ENCODE measurements around the gene ZNRF4. TPM values are rescaled to one million over a fixed set of nuclear protein-coding genes. Genes with fewer than 3 reads are reported as not detected.

ZNRF4 gene
- total and polyA plus RNA-seq, 2 donors (not counting 3 experiments of a cell fraction or from before 2014, with no cell fraction given), result not detected

- H3K27ac ChIP-seq (ENCODE audit: insufficient read depth, low read depth, low read length), result no peak overlapping the region
- TF ChIP-seq CTCF (IDR thresholded peaks at IDR 0.05; ENCODE audit: extremely low read depth in 1 of 2, insufficient read depth in 1 of 2, low read depth in 1 of 2, low read length in 2 of 2) (no peak), MYC (IDR thresholded peaks at IDR 0.05; ENCODE audit: low read depth, low read length) (no peak), POLR2AphosphoS5 (IDR thresholded peaks at IDR 0.05; ENCODE audit: insufficient read depth, low read depth, low read length) (no peak), POLR2A (IDR thresholded peaks at IDR 0.05; ENCODE audit: low read depth, low read length) (no peak), JUN (IDR thresholded peaks at IDR 0.05; ENCODE audit: borderline replicate concordance, insufficient read depth, insufficient read length, low read depth) (no peak)
- no peaks in the 10 kb centered on the region for H4K20me1 ChIP-seq (replicated peaks; ENCODE audit: control insufficient read depth, extremely low read depth, insufficient read depth, low read length)
- no peaks in the 10 kb centered on the region for H3K9me1 ChIP-seq (replicated peaks; ENCODE audit: control insufficient read depth, extremely low read depth, insufficient read depth, low read length)
- H3K4me1 ChIP-seq (ENCODE audit: control insufficient read depth, extremely low read depth, insufficient read depth, low read length), result no peaks in the 10 kb centered on the region
- no peaks in the 10 kb centered on the region for H3K9me3 ChIP-seq (replicated peaks; ENCODE audit: control insufficient read depth, insufficient read depth, low read length)
- no TSS peak for BruUV-seq (replicated peaks)
- no peak for DNase-seq (ENCODE audit: low read depth, low spot score)
- dilution Hi-C loops (cut with MboI; ENCODE audit: extremely low pct_ligation_motif_present, low sequenced_read_pairs) (no loop called here), intact Hi-C loops (cut with micrococcal nuclease) (no loop called here)
- H3K79me2 ChIP-seq (ENCODE audit: control insufficient read depth, insufficient read depth, low read length), result no peaks in the 10 kb centered on the region
- H3K4me3 ChIP-seq (replicated peaks in 1 of 3; ENCODE audit: insufficient read depth in 1 of 3, low read depth in 1 of 3, low read length in 3 of 3), result no peak overlapping the region
- no peaks in the 10 kb centered on the region for H3K36me3 ChIP-seq (ENCODE audit: control insufficient read depth in 2 of 2, extremely low read depth in 1 of 2, insufficient read depth in 2 of 2, low read length in 2 of 2)
- POLR2A ChIA-PET, result no interaction called here
- no peak overlapping the region for H3K4me2 ChIP-seq (ENCODE audit: insufficient read depth, low read length)
- CTCF ChIA-PET, result interaction anchor here (1.9 kb wide), 1 partner anchor 19 kb away, joined by 4 read pairs; no protein-coding TSS in a partner anchor
- no peak for FAIRE-seq
- no peak overlapping the region for H2AFZ ChIP-seq (ENCODE audit: low read depth, low read length)
- no peaks in the 10 kb centered on the region for H3K27me3 ChIP-seq (ENCODE audit: control insufficient read depth in 2 of 2, insufficient read depth in 2 of 2, low read length in 2 of 2)
- no peak overlapping the region for H3K9ac ChIP-seq (replicated peaks; ENCODE audit: extremely low read depth, insufficient read depth, low read length)
These were observed 5.5 kb downstream of the ZNRF4 start for GRCh38 chr19:5460748-5461147.

- no peak for FAIRE-seq
- H4K20me1 ChIP-seq (replicated peaks; ENCODE audit: control insufficient read depth, extremely low read depth, insufficient read depth, low read length), result no peaks in the 10 kb centered on the region
- dilution Hi-C loops (cut with MboI; ENCODE audit: extremely low pct_ligation_motif_present, low sequenced_read_pairs), result no loop called here
These were observed 8.7 kb downstream of the ZNRF4 start for GRCh38 chr19:5463959-5464358.

More at GRCh38 chr19:5463959-5464358, 8.7 kb downstream of the ZNRF4 start:
- Histone ChIP-seq H3K9me3 (replicated peaks; ENCODE audit: control insufficient read depth, insufficient read depth, low read length) (no peaks in the 10 kb centered on the region), H3K27me3 (ENCODE audit: control insufficient read depth in 2 of 2, insufficient read depth in 2 of 2, low read length in 2 of 2) (no peaks in the 10 kb centered on the region), H3K36me3 (ENCODE audit: control insufficient read depth in 2 of 2, extremely low read depth in 1 of 2, insufficient read depth in 2 of 2, low read length in 2 of 2) (no peaks in the 10 kb centered on the region), H2AFZ (ENCODE audit: low read depth, low read length) (no peak overlapping the region), H3K9me1 (replicated peaks; ENCODE audit: control insufficient read depth, extremely low read depth, insufficient read depth, low read length) (no peaks in the 10 kb centered on the region), H3K4me1 (ENCODE audit: control insufficient read depth, extremely low read depth, insufficient read depth, low read length) (no peaks in the 10 kb centered on the region), H3K4me3 (replicated peaks in 1 of 3; ENCODE audit: insufficient read depth in 1 of 3, low read depth in 1 of 3, low read length in 3 of 3) (no peak overlapping the region), H3K27ac (ENCODE audit: insufficient read depth, low read depth, low read length) (no peak overlapping the region), H3K79me2 (ENCODE audit: control insufficient read depth, insufficient read depth, low read length) (no peaks in the 10 kb centered on the region), H3K4me2 (ENCODE audit: insufficient read depth, low read length) (no peak overlapping the region), H3K9ac (replicated peaks; ENCODE audit: extremely low read depth, insufficient read depth, low read length) (no peak overlapping the region)
- BruUV-seq (replicated peaks), result no TSS peak
- no peak for TF ChIP-seq MYC (IDR thresholded peaks at IDR 0.05; ENCODE audit: low read depth, low read length)
- no peak for TF ChIP-seq POLR2A (IDR thresholded peaks at IDR 0.05; ENCODE audit: low read depth, low read length)
- no peak for TF ChIP-seq FOS (IDR thresholded peaks at IDR 0.05; ENCODE audit: borderline replicate concordance, insufficient read depth, low read length)
- no peak for TF ChIP-seq GATA2 (IDR thresholded peaks at IDR 0.05; ENCODE audit: insufficient read depth, insufficient read length, low read depth, low read length)
- no peak for DNase-seq (ENCODE audit: low read depth, low spot score)
- POLR2A ChIA-PET, result no interaction called here
- CTCF ChIA-PET, result no interaction called here
- intact Hi-C loops (cut with micrococcal nuclease), result no loop called here
